Measurements from ENCODE around the gene FASTK.

DNA sequence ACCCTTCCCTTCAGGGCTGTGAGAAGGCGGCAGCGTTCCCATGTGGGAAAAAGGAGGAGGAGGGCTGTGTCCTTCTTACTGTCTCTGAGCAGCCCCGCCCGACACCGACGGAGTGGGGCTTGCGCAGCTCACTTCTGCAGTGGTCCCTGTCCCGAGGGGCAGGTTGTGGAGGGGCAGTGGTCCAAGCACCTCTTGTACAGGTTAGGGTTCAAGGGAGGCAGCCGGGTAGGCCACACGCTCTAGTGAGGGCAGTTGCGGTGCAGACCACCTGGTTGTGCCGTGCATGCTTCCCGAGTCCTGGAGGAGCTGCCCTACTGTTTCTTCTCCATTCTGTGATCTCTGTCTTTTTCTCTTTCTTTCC lies 38.4 kb upstream of the FASTK start:
- TF ChIP-seq CTCF (IDR thresholded peaks at IDR 0.05) (no peak), EZH2 (IDR thresholded peaks at IDR 0.05) (no peak)
